Body of pancreas (tissue), 4 donors: ENCODE results near the gene VIPR1.

ENCODE experiments used
- POLR2A ChIP-seq, 3 donors: fragments of 450-650 bp; IDR thresholded peaks; one replicate each; pipeline ENCODE4 v1.6.1; 2016; ENCODE audit warnings: antibody characterized with exemption in 3 of 3, mild to moderate bottlenecking in 2 of 3
- TF ChIP-seq, protein P1 (sequence below), 7 experiments: fragments of 450-650 bp in 4 of 7; fragments of 200-600 bp in 3 of 7; sonication (generic) in 3 of 7; IDR thresholded peaks; one replicate each; pipeline ENCODE4 v1.5.1; 2016 to 2019; ENCODE audit warnings: antibody characterized with exemption in 7 of 7

DNA sequence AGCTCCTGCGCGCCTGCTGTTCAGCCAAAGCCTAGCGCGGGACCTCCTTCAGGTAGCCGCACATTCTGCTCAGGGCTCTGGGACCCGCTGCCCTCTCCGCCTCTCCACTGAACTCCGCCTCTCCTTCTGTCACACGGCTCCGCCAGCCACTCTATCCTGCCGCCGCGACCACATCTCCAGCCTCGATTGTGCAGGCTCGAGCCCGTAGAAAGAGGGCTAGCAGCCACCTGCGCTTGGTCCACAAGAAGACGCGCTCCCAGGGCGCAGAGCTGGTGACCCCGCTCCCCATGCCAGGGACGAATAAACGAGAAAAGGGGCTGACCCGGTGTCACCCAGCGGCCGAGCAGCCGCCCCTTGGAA lies 1.1 kb upstream of the VIPR1 start:
- TF ChIP-seq, protein P1, sequence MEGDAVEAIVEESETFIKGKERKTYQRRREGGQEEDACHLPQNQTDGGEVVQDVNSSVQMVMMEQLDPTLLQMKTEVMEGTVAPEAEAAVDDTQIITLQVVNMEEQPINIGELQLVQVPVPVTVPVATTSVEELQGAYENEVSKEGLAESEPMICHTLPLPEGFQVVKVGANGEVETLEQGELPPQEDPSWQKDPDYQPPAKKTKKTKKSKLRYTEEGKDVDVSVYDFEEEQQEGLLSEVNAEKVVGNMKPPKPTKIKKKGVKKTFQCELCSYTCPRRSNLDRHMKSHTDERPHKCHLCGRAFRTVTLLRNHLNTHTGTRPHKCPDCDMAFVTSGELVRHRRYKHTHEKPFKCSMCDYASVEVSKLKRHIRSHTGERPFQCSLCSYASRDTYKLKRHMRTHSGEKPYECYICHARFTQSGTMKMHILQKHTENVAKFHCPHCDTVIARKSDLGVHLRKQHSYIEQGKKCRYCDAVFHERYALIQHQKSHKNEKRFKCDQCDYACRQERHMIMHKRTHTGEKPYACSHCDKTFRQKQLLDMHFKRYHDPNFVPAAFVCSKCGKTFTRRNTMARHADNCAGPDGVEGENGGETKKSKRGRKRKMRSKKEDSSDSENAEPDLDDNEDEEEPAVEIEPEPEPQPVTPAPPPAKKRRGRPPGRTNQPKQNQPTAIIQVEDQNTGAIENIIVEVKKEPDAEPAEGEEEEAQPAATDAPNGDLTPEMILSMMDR (IDR thresholded peaks at IDR 0.05) = no peak
- TF ChIP-seq POLR2A (IDR thresholded peaks at IDR 0.05) = no peak
